Panc1 (cell line): ENCODE data around the gene NBEAL2.

Experiments used
- POLR2AphosphoS5 ChIP-seq: IDR thresholded peaks from 2 replicates; pipeline ENCODE4 v1.6.1; 2012; ENCODE audit warnings: mild to moderate bottlenecking, low read depth, low read length, moderate library complexity
- SIN3A ChIP-seq: IDR thresholded peaks from 2 replicates; pipeline ENCODE4 v1.6.1; 2012; ENCODE audit warnings: low read depth, mild to moderate bottlenecking, low read length, moderate library complexity, borderline replicate concordance; ENCODE audit not compliant: insufficient read depth
- TCF7L2 ChIP-seq: IDR thresholded peaks from 2 replicates; pipeline ENCODE4 v1.6.1; 2011; ENCODE audit warnings: mild to moderate bottlenecking, low read depth, low read length, inconsistent platforms
- TF ChIP-seq, protein P1 (sequence below): fragments of 450-650 bp; IDR thresholded peaks from 2 replicates; pipeline ENCODE4 v1.5.1; 2017; ENCODE audit warnings: mild to moderate bottlenecking
- TF ChIP-seq, protein P2 (sequence below), 2 experiments: IDR thresholded peaks; 2 replicates each; pipeline ENCODE4 v1.6.1; 2011 to 2012; ENCODE audit warnings: low read depth in 2 of 2, control low read depth in 1 of 2, low read length in 1 of 2, mild to moderate bottlenecking in 1 of 2, moderate library complexity in 1 of 2; ENCODE audit not compliant: insufficient read depth in 1 of 2

DNA sequence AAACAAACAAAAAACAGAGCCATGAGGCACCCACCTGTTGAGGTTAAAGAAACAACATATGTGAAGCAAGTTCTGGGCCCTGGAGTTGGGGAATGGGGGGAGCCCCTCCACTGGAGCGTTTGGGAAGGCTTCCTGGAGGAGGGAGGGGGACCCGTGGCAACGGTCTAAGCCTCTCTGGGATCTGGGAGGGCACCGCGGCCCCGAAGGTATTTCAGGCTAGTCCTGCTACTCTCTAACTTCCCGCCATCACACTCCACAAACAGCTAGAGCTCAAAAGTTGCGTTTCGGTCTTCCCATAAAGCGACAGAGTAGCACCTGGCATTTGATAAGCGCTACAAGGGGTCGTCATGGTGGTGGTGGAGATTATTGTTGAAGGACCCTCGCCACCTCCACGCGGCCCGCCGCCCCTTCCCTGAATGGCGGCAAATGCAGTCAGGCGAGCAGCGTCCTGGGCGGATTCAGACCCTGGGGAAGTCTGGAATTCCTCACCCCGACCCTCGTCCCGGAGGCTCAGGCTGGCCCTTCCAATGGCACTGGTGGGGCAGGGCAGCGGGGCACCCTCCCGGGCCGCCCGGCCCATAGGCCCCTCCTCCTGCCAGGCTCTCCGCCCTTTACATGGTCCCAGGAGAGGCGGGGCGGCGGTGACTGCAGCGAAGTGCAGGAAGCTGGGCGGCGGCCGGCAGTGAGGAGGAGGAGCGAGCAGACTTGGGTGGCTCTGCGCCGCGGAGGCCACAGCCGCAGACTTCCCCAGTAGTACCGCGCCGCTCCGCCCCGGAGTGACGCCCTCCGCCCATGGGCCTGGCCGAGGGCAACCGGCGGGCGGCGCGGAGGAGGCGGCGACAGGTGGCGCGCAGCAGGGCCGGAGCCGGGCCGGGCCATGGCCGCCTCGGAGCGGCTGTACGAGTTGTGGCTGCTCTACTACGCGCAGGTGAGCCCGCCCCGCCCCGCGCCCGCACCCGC is at the start of gene NBEAL2:
- TF ChIP-seq, protein P1, sequence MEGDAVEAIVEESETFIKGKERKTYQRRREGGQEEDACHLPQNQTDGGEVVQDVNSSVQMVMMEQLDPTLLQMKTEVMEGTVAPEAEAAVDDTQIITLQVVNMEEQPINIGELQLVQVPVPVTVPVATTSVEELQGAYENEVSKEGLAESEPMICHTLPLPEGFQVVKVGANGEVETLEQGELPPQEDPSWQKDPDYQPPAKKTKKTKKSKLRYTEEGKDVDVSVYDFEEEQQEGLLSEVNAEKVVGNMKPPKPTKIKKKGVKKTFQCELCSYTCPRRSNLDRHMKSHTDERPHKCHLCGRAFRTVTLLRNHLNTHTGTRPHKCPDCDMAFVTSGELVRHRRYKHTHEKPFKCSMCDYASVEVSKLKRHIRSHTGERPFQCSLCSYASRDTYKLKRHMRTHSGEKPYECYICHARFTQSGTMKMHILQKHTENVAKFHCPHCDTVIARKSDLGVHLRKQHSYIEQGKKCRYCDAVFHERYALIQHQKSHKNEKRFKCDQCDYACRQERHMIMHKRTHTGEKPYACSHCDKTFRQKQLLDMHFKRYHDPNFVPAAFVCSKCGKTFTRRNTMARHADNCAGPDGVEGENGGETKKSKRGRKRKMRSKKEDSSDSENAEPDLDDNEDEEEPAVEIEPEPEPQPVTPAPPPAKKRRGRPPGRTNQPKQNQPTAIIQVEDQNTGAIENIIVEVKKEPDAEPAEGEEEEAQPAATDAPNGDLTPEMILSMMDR, result no peak
- TF ChIP-seq SIN3A (no peak), POLR2AphosphoS5 (no peak; the same call in 1 of the 2 replicates), TCF7L2 (no peak)
- TF ChIP-seq, protein P2, sequence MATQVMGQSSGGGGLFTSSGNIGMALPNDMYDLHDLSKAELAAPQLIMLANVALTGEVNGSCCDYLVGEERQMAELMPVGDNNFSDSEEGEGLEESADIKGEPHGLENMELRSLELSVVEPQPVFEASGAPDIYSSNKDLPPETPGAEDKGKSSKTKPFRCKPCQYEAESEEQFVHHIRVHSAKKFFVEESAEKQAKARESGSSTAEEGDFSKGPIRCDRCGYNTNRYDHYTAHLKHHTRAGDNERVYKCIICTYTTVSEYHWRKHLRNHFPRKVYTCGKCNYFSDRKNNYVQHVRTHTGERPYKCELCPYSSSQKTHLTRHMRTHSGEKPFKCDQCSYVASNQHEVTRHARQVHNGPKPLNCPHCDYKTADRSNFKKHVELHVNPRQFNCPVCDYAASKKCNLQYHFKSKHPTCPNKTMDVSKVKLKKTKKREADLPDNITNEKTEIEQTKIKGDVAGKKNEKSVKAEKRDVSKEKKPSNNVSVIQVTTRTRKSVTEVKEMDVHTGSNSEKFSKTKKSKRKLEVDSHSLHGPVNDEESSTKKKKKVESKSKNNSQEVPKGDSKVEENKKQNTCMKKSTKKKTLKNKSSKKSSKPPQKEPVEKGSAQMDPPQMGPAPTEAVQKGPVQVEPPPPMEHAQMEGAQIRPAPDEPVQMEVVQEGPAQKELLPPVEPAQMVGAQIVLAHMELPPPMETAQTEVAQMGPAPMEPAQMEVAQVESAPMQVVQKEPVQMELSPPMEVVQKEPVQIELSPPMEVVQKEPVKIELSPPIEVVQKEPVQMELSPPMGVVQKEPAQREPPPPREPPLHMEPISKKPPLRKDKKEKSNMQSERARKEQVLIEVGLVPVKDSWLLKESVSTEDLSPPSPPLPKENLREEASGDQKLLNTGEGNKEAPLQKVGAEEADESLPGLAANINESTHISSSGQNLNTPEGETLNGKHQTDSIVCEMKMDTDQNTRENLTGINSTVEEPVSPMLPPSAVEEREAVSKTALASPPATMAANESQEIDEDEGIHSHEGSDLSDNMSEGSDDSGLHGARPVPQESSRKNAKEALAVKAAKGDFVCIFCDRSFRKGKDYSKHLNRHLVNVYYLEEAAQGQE (IDR thresholded peaks at IDR 0.05; ENCODE audit: insufficient read depth in 1 of 2, low read depth in 2 of 2, low read length in 1 of 2), result no peak
